IgD-negative memory B cell (primary cell): ENCODE results near the gene FRMD4A. TPM values are rescaled to one million over a fixed set of nuclear protein-coding genes. Genes with fewer than 3 reads are reported as not detected.

ENCODE experiments used
- H3K27ac Mint-ChIP-seq, 3 donors: one replicate each; pipeline ENCODE4 v1.8.0; 2020 to 2022; ENCODE audit warnings: mild to moderate bottlenecking in 3 of 3, mixed read lengths in 3 of 3, moderate library complexity in 1 of 3
- H3K27me3 Mint-ChIP-seq: one replicate; pipeline ENCODE4 v1.8.0; 2021; ENCODE audit warnings: mixed read lengths
- H3K36me3 Mint-ChIP-seq: one replicate; pipeline ENCODE4 v1.8.0; 2020; ENCODE audit warnings: mild to moderate bottlenecking, mixed read lengths
- H3K4me1 Mint-ChIP-seq, 3 donors: one replicate each; pipeline ENCODE4 v1.8.0; 2020 to 2022; ENCODE audit warnings: mixed read lengths in 3 of 3, mild to moderate bottlenecking in 1 of 3
- H3K4me3 Mint-ChIP-seq, 4 donors: one replicate each; pipeline ENCODE4 v1.8.0; 2020 to 2022; ENCODE audit warnings: mild to moderate bottlenecking in 4 of 4, mixed read lengths in 4 of 4, moderate library complexity in 3 of 4
- H3K9me3 Mint-ChIP-seq, 3 donors: one replicate each; pipeline ENCODE4 v1.8.0; 2020 to 2021; ENCODE audit warnings: mixed read lengths in 3 of 3, mild to moderate bottlenecking in 1 of 3
- polyA plus RNA-seq: library from polyadenylated mRNA; unstranded; fragments of 300-500 nt; fragmentation: Illumina TruSeq; gene quantifications from one replicate; pipeline ENCODE4 v1.2.3, GENCODE V29; 2021

FRMD4A gene
- polyA plus RNA-seq, 1 donor from 2014 or later = 1.7 TPM

- peaks cover 0 to 2% (median 0%) of the 10 kb centered on the region in 3 donors for H3K4me1 Mint-ChIP-seq
- H3K36me3 Mint-ChIP-seq = peaks cover 24% of the 10 kb centered on the region
- H3K27ac Mint-ChIP-seq = no peak overlapping the region
- H3K27me3 Mint-ChIP-seq = no peaks in the 10 kb centered on the region
- H3K9me3 Mint-ChIP-seq = no peaks in the 10 kb centered on the region
- no peak overlapping the region for H3K4me3 Mint-ChIP-seq
These were observed 722.4 kb downstream of the FRMD4A start for GRCh38 chr10:13608246-13608853.

GRCh38 chr10:13604357-13605040 lies 726.2 kb downstream of the FRMD4A start:
- no peaks in the 10 kb centered on the region for H3K9me3 Mint-ChIP-seq
- no peak overlapping the region for H3K27ac Mint-ChIP-seq
- no peaks in the 10 kb centered on the region for H3K27me3 Mint-ChIP-seq
- no peak overlapping the region for H3K4me3 Mint-ChIP-seq
- H3K36me3 Mint-ChIP-seq = peaks cover 14% of the 10 kb centered on the region
- no peaks in the 10 kb centered on the region for H3K4me1 Mint-ChIP-seq

GRCh38 chr10:13597909-13598308 lies 732.8 kb downstream of the FRMD4A start:
- peaks cover 0 to 12% (median 2%) of the 10 kb centered on the region in 3 donors for H3K4me1 Mint-ChIP-seq
- no peak overlapping the region for H3K4me3 Mint-ChIP-seq
- no peak overlapping the region for H3K27ac Mint-ChIP-seq
- H3K27me3 Mint-ChIP-seq = no peaks in the 10 kb centered on the region
- peaks cover 4% of the 10 kb centered on the region for H3K36me3 Mint-ChIP-seq
- no peaks in the 10 kb centered on the region for H3K9me3 Mint-ChIP-seq

GRCh38 chr10:13594641-13595040 lies 736.1 kb downstream of the FRMD4A start:
- peaks cover 6% of the 10 kb centered on the region for H3K36me3 Mint-ChIP-seq
- H3K27ac Mint-ChIP-seq = no peak overlapping the region
- no peaks in the 10 kb centered on the region for H3K27me3 Mint-ChIP-seq
- H3K4me3 Mint-ChIP-seq = no peak overlapping the region
- H3K4me1 Mint-ChIP-seq = peaks cover 3 to 13% (median 4%) of the 10 kb centered on the region in 3 donors
- H3K9me3 Mint-ChIP-seq = no peaks in the 10 kb centered on the region
